Measurements from ENCODE around the gene NUTF2. TPM values are rescaled to one million over a fixed set of nuclear protein-coding genes. Genes with fewer than 3 reads are reported as not detected.

Gene NUTF2
- total and polyA plus RNA-seq, 10 of the 15 experiments (the other 5 are each of a cell fraction or from before 2014, with no cell fraction given): 116 to 342 (median 202) TPM

DNA sequence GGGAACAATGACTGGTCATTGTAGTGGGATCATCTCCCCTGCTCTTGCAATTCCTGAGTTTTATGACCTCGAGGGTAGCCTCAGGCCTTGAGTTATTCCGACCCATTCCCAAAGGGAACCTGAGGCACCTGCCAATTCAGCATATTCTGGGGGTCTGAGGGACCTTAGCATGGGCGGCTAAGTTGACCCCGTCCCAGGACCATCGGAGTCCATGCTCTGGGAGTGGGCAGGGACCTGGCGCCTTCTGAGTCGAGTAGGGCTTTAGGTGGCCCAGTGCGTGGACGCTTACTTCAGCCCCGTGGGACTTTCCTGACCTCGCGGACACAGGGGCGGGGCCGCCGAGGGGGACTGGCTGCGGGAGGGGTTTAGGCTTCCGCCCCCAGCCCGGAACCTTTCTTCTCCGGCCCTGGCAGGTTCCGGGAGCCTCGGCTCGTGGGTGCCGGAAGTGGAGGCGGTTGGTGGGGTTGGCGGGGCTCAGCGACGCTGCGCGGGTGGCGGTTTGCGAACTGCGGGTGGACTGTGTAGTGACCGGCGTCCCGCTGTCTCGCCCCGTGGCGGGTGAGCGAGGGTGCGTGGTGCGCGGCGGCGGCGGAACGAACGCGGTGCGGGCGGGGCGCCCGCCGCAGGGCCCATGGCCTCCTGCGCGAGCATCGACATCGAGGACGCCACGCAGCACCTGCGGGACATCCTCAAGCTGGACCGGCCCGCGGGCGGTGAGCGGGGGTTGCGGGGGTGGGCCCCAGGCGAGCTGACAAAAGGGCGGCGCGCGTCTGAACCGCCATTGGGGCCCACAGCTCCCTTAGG, 26.1 kb downstream of the NUTF2 start, which contains the start of gene EDC4:
Gene EDC4 (plus strand): TSS at position 422 of the 804 bp plus-strand sequence. CDS start 210 bp downstream, at position 632.
- POLR2A ChIA-PET: interaction anchor here (0.5 to 1.2 kb wide), 6 partner anchors 14 to 150 kb away, joined by 3 to 4 read pairs (median 3); partner anchors contain the start of genes DDX28, DUS2 and NUTF2
- peak; percentile 97 for ATAC-seq
- Histone ChIP-seq H3K27me3 (replicated peaks in 1 of 2; ENCODE audit: control insufficient read depth in 2 of 2, insufficient read depth in 2 of 2, low read length in 1 of 2) (no peaks in the 10 kb centered on the region), H3K79me2 (ENCODE audit: control insufficient read depth, insufficient read depth, low read length) (peaks cover 28% of the 10 kb centered on the region), H3K9me3 (replicated peaks; ENCODE audit: control insufficient read depth, insufficient read depth, low read length) (no peaks in the 10 kb centered on the region), H3K4me2 (ENCODE audit: control insufficient read depth, insufficient read depth) (peak within 1 kb of the TSS; percentile 94), H3K36me3 (ENCODE audit: control insufficient read depth in 2 of 2, insufficient read depth in 2 of 2, low read length in 1 of 2) (peaks cover 19% of the 10 kb centered on the region in 2 experiments; a peak in 3 of 4 replicates), H3K4me1 (ENCODE audit: control insufficient read depth, insufficient read depth, low read length) (peaks cover 10% of the 10 kb centered on the region), H3K27ac (ENCODE audit: control insufficient read depth, insufficient read depth) (peak within 1 kb of the TSS; percentile 78), H3K9ac (ENCODE audit: control insufficient read depth, insufficient read depth, low read length) (peak within 1 kb of the TSS; percentile 96), H4K20me1 (ENCODE audit: control insufficient read depth, insufficient read depth) (peaks cover 4% of the 10 kb centered on the region), H2AFZ (ENCODE audit: control insufficient read depth, low read depth, low read length) (peak within 1 kb of the TSS; percentile 95), H3K4me3 (peak within 1 kb of the TSS; percentile 92)
- RAD21 ChIA-PET (ENCODE audit: unreplicated experiment): interaction anchor here (0.6 to 1.6 kb wide), 5 partner anchors 18 to 201 kb away, joined by 3 to 4 read pairs (median 3); partner anchors contain the start of gene PSKH1
- CTCF ChIA-PET: interaction anchor here (0.6 to 4.1 kb wide), 4 partner anchors 13 to 118 kb away, joined by 3 to 39 read pairs (median 6); partner anchors contain the start of gene NRN1L
- no peak for FAIRE-seq
- in situ Hi-C loops (cut with MboI): no loop called here
- intact Hi-C loops (cut with micrococcal nuclease; ENCODE audit: unreplicated experiment): loop anchor here (1.0 kb wide), 1 partner anchor 27 kb away; the partner anchor contains the start of gene NUTF2
- BruUV-seq (replicated peaks): no TSS peak
- 5% methylated on average over 49 of the region's 72 CpGs for WGBS (ENCODE audit: insufficient coverage, insufficient replicate concordance, low lambda C conversion rate, missing lambda C conversion rate)
- SMC1A ChIA-PET (ENCODE audit: uncharacterized antibody, unreplicated experiment): interaction anchor here (0.9 to 1.2 kb wide), 3 partner anchors 27 to 57 kb away, joined by 5 read pairs; partner anchors contain the start of gene NUTF2
- DNase-seq (ENCODE audit: low read depth, low spot score): peak; percentile 48
- TF ChIP-seq FOXK2 (IDR thresholded peaks at IDR 0.05) (peak; percentile 39; the same call in 1 of the 2 replicates), ZZZ3 (IDR thresholded peaks at IDR 0.05; ENCODE audit: control insufficient read depth, insufficient read length, low read depth) (peak; percentile 18), HCFC1 (IDR thresholded peaks at IDR 0.05; ENCODE audit: low read length) (peak; percentile 83), BACH1 (IDR thresholded peaks at IDR 0.05; ENCODE audit: borderline replicate concordance) (peak; percentile 92), MXI1 (IDR thresholded peaks at IDR 0.05; ENCODE audit: low read depth, low read length) (peak; percentile 63), HDGF (IDR thresholded peaks at IDR 0.05) (peak; percentile 79; the same call in 1 of the 2 replicates), MTA3 (IDR thresholded peaks at IDR 0.05; ENCODE audit: borderline replicate concordance, low read length) (no peak; the same call in 1 of the 2 replicates), ETV6 (conservative IDR thresholded peaks at IDR 0.05 in 1 of 2, IDR thresholded peaks at IDR 0.05 in 1 of 2; ENCODE audit: borderline replicate concordance in 1 of 2, low read depth in 1 of 2) (0 out of 4 replicates have a peak, but pooled peaks of 1 of the 2 experiments have one; percentile 34)
- TF ChIP-seq, protein P1, sequence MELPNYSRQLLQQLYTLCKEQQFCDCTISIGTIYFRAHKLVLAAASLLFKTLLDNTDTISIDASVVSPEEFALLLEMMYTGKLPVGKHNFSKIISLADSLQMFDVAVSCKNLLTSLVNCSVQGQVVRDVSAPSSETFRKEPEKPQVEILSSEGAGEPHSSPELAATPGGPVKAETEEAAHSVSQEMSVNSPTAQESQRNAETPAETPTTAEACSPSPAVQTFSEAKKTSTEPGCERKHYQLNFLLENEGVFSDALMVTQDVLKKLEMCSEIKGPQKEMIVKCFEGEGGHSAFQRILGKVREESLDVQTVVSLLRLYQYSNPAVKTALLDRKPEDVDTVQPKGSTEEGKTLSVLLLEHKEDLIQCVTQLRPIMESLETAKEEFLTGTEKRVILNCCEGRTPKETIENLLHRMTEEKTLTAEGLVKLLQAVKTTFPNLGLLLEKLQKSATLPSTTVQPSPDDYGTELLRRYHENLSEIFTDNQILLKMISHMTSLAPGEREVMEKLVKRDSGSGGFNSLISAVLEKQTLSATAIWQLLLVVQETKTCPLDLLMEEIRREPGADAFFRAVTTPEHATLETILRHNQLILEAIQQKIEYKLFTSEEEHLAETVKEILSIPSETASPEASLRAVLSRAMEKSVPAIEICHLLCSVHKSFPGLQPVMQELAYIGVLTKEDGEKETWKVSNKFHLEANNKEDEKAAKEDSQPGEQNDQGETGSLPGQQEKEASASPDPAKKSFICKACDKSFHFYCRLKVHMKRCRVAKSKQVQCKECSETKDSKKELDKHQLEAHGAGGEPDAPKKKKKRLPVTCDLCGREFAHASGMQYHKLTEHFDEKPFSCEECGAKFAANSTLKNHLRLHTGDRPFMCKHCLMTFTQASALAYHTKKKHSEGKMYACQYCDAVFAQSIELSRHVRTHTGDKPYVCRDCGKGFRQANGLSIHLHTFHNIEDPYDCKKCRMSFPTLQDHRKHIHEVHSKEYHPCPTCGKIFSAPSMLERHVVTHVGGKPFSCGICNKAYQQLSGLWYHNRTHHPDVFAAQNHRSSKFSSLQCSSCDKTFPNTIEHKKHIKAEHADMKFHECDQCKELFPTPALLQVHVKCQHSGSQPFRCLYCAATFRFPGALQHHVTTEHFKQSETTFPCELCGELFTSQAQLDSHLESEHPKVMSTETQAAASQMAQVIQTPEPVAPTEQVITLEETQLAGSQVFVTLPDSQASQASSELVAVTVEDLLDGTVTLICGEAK (IDR thresholded peaks at IDR 0.05; ENCODE audit: borderline replicate concordance): peak; percentile 98
- TF ChIP-seq, protein P2, sequence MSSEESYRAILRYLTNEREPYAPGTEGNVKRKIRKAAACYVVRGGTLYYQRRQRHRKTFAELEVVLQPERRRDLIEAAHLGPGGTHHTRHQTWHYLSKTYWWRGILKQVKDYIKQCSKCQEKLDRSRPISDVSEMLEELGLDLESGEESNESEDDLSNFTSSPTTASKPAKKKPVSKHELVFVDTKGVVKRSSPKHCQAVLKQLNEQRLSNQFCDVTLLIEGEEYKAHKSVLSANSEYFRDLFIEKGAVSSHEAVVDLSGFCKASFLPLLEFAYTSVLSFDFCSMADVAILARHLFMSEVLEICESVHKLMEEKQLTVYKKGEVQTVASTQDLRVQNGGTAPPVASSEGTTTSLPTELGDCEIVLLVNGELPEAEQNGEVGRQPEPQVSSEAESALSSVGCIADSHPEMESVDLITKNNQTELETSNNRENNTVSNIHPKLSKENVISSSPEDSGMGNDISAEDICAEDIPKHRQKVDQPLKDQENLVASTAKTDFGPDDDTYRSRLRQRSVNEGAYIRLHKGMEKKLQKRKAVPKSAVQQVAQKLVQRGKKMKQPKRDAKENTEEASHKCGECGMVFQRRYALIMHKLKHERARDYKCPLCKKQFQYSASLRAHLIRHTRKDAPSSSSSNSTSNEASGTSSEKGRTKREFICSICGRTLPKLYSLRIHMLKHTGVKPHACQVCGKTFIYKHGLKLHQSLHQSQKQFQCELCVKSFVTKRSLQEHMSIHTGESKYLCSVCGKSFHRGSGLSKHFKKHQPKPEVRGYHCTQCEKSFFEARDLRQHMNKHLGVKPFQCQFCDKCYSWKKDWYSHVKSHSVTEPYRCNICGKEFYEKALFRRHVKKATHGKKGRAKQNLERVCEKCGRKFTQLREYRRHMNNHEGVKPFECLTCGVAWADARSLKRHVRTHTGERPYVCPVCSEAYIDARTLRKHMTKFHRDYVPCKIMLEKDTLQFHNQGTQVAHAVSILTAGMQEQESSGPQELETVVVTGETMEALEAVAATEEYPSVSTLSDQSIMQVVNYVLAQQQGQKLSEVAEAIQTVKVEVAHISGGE (CRISPR knock-in tag; IDR thresholded peaks at IDR 0.05): peak; percentile 95
- TF ChIP-seq, protein P3, sequence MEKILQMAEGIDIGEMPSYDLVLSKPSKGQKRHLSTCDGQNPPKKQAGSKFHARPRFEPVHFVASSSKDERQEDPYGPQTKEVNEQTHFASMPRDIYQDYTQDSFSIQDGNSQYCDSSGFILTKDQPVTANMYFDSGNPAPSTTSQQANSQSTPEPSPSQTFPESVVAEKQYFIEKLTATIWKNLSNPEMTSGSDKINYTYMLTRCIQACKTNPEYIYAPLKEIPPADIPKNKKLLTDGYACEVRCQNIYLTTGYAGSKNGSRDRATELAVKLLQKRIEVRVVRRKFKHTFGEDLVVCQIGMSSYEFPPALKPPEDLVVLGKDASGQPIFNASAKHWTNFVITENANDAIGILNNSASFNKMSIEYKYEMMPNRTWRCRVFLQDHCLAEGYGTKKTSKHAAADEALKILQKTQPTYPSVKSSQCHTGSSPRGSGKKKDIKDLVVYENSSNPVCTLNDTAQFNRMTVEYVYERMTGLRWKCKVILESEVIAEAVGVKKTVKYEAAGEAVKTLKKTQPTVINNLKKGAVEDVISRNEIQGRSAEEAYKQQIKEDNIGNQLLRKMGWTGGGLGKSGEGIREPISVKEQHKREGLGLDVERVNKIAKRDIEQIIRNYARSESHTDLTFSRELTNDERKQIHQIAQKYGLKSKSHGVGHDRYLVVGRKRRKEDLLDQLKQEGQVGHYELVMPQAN (conservative IDR thresholded peaks at IDR 0.05): peak; percentile 94

Measured in GM12878 (cell line).